NCI-H2171 treated with DMSO at 0.1 percent for 48 hours (cell line): ENCODE measurements around the gene C10orf71.

Experiments used
- DNase-seq: peaks from one replicate; lab custom pipeline; 2025; lab: John Stamatoyannopoulos, UW

Gene C10orf71

GRCh38 chr10:49335364-49335972 is 36.5 kb downstream of the C10orf71 start:
- no peak for DNase-seq

- no peak for DNase-seq
Observed at GRCh38 chr10:49338604-49339003, 39.6 kb downstream of the C10orf71 start.

GRCh38 chr10:49344840-49345239 is 45.9 kb downstream of the C10orf71 start:
- DNase-seq = no peak

- no peak for DNase-seq
Observed at GRCh38 chr10:49347342-49347741, 48.4 kb downstream of the C10orf71 start.

GRCh38 chr10:49347827-49348226 is 48.9 kb downstream of the C10orf71 start:
- DNase-seq = no peak

- no peak for DNase-seq
Observed at GRCh38 chr10:49348593-49348992, 49.6 kb downstream of the C10orf71 start.

- DNase-seq = no peak
Observed at GRCh38 chr10:49349390-49349789, 50.4 kb downstream of the C10orf71 start.

GRCh38 chr10:49350138-49350537 is 51.2 kb downstream of the C10orf71 start:
- no peak for DNase-seq

GRCh38 chr10:49350846-49351532 is 52.0 kb downstream of the C10orf71 start:
- no peak for DNase-seq

GRCh38 chr10:49351669-49352068 is 52.7 kb downstream of the C10orf71 start:
- no peak for DNase-seq

- no peak for DNase-seq
Observed at GRCh38 chr10:49352323-49352722, 53.4 kb downstream of the C10orf71 start.

- DNase-seq = no peak
Observed at GRCh38 chr10:49353026-49353894, 54.3 kb downstream of the C10orf71 start.

- DNase-seq = no peak
Observed at GRCh38 chr10:49353895-49354566, 55.1 kb downstream of the C10orf71 start.

- DNase-seq = no peak
Observed at GRCh38 chr10:49354593-49354992, 55.6 kb downstream of the C10orf71 start.

GRCh38 chr10:49355221-49355620 is 56.3 kb downstream of the C10orf71 start:
- DNase-seq = no peak

GRCh38 chr10:49356181-49356580 is 57.2 kb downstream of the C10orf71 start:
- DNase-seq = no peak

- DNase-seq = no peak
Observed at GRCh38 chr10:49356944-49357343, 58.0 kb downstream of the C10orf71 start.

GRCh38 chr10:49357910-49358309 is 58.9 kb downstream of the C10orf71 start:
- DNase-seq = no peak

- DNase-seq = peak; percentile 14
Observed at GRCh38 chr10:49359349-49360270, 60.6 kb downstream of the C10orf71 start.

GRCh38 chr10:49360271-49361177 is 61.6 kb downstream of the C10orf71 start:
- peak; percentile 4 for DNase-seq
